Gastroesophageal sphincter (tissue), 4 donors: ENCODE measurements around the gene MAP3K10. TPM values are rescaled to one million over a fixed set of nuclear protein-coding genes. Genes with fewer than 3 reads are reported as not detected.

ENCODE experiments used
- ATAC-seq: fragments of 150-250 bp; one replicate; pipeline ENCODE4 v1.9.1; 2016; ENCODE audit warnings: mild to moderate bottlenecking, moderate library complexity
- H3K27ac ChIP-seq, 4 donors: fragments of 200-600 bp; sonication (generic) in 3 of 4; 1 replicate in 3 of 4; 2 replicates in 1 of 4; pipeline ENCODE4 v1.5.1; 2016 to 2019
- H3K27me3 ChIP-seq: fragments of 200-600 bp; sonication (generic); one replicate; pipeline ENCODE4 v1.5.1; 2019
- H3K36me3 ChIP-seq, 2 donors: fragments of 200-600 bp; sonication (generic); one replicate each; pipeline ENCODE4 v1.5.1; 2019; ENCODE audit warnings: control low read depth in 1 of 2
- H3K4me1 ChIP-seq, 3 donors: fragments of 200-600 bp; sonication (generic); 1 replicate in 2 of 3; 2 replicates in 1 of 3; pipeline ENCODE4 v1.5.1; 2016 to 2019; ENCODE audit warnings: control low read depth in 2 of 3
- H3K4me3 ChIP-seq, 2 donors: fragments of 200-600 bp; sonication (generic); one replicate each; pipeline ENCODE4 v1.5.1; 2019; ENCODE audit warnings: mild to moderate bottlenecking in 1 of 2, moderate library complexity in 1 of 2
- H3K9me3 ChIP-seq, 3 donors: fragments of 200-600 bp; sonication (generic); one replicate each; pipeline ENCODE4 v1.5.1; 2017 to 2019; ENCODE audit warnings: control low read depth in 2 of 3
- EP300 ChIP-seq: sonication (generic); formaldehyde crosslinking; IDR thresholded peaks from one replicate; pipeline ENCODE4 v1.6.1; 2017; ENCODE audit warnings: antibody characterized with exemption, mild to moderate bottlenecking
- POLR2A ChIP-seq, 2 donors: fragments of 450-650 bp; IDR thresholded peaks; one replicate each; pipeline ENCODE4 v1.6.1; 2017; ENCODE audit warnings: antibody characterized with exemption in 2 of 2, mild to moderate bottlenecking in 2 of 2, moderate library complexity in 1 of 2
- POLR2AphosphoS5 ChIP-seq: sonication (generic); formaldehyde crosslinking; IDR thresholded peaks from one replicate; pipeline ENCODE4 v1.6.1; 2017; ENCODE audit warnings: antibody characterized with exemption
- WGBS, 2 donors: methylation state at CpG; one replicate each; pipeline ENCODE4 v1.1.5; 2018; ENCODE audit warnings: low coverage in 1 of 2; 5-methylcytosine and 5-hydroxymethylcytosine counted together
- total RNA-seq, 4 donors: library from RNA; depleted of rRNA; stranded (reverse); fragments of >200 nt; gene quantifications; one replicate each; pipeline ENCODE4 v1.1.0, GENCODE V29; 2016
- TF ChIP-seq, protein P1 (sequence below), 4 experiments: fragments of 200-600 bp in 2 of 4; fragments of 450-650 bp in 2 of 4; sonication (generic) in 1 of 4; IDR thresholded peaks; one replicate each; pipeline ENCODE4 v1.5.1; 2017 to 2019; ENCODE audit warnings: antibody characterized with exemption in 4 of 4, mild to moderate bottlenecking in 2 of 4, moderate library complexity in 2 of 4

The MAP3K10 gene
- total RNA-seq, 4 donors from 2014 or later: 9.8 to 21.3 (median 16.4) TPM

DNA sequence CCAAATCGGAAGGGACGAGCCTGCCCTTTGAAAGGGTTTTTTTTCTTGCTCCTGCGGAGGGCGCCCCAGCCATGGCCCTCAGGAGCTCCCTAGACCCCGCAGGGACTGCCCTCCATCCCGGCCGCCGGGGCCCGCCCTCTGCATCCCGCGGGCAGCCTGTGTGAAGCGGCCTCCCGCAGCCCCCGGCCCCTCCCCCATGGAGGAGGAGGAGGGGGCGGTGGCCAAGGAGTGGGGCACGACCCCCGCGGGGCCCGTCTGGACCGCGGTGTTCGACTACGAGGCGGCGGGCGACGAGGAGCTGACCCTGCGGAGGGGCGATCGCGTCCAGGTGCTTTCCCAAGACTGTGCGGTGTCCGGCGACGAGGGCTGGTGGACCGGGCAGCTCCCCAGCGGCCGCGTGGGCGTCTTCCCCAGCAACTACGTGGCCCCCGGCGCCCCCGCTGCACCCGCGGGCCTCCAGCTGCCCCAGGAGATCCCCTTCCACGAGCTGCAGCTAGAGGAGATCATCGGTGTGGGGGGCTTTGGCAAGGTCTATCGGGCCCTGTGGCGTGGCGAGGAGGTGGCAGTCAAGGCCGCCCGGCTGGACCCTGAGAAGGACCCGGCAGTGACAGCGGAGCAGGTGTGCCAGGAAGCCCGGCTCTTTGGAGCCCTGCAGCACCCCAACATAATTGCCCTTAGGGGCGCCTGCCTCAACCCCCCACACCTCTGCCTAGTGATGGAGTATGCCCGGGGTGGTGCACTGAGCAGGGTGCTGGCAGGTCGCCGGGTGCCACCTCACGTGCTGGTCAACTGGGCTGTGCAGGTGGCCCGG lies 815 bp downstream of the MAP3K10 start:
- Histone ChIP-seq H3K27ac (peak overlapping the region; percentile 29 to 100 (median 96)), H3K4me3 (peak overlapping the region; percentile 74 to 97), H3K4me1 (peaks cover 0 to 41% (median 17%) of the 10 kb centered on the region in 3 donors), H3K36me3 (no peaks in the 10 kb centered on the region), H3K9me3 (no peaks in the 10 kb centered on the region), H3K27me3 (no peaks in the 10 kb centered on the region)
- peak; percentile 8 for ATAC-seq
- TF ChIP-seq, protein P1, sequence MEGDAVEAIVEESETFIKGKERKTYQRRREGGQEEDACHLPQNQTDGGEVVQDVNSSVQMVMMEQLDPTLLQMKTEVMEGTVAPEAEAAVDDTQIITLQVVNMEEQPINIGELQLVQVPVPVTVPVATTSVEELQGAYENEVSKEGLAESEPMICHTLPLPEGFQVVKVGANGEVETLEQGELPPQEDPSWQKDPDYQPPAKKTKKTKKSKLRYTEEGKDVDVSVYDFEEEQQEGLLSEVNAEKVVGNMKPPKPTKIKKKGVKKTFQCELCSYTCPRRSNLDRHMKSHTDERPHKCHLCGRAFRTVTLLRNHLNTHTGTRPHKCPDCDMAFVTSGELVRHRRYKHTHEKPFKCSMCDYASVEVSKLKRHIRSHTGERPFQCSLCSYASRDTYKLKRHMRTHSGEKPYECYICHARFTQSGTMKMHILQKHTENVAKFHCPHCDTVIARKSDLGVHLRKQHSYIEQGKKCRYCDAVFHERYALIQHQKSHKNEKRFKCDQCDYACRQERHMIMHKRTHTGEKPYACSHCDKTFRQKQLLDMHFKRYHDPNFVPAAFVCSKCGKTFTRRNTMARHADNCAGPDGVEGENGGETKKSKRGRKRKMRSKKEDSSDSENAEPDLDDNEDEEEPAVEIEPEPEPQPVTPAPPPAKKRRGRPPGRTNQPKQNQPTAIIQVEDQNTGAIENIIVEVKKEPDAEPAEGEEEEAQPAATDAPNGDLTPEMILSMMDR (IDR thresholded peaks at IDR 0.05): no peak
- no peak for TF ChIP-seq POLR2A (IDR thresholded peaks at IDR 0.05)
- TF ChIP-seq POLR2AphosphoS5: no peak
- no peak for TF ChIP-seq EP300
- no CpG with 5 or more reads among the region's 62 CpGs for WGBS, 2 donors

DNA sequence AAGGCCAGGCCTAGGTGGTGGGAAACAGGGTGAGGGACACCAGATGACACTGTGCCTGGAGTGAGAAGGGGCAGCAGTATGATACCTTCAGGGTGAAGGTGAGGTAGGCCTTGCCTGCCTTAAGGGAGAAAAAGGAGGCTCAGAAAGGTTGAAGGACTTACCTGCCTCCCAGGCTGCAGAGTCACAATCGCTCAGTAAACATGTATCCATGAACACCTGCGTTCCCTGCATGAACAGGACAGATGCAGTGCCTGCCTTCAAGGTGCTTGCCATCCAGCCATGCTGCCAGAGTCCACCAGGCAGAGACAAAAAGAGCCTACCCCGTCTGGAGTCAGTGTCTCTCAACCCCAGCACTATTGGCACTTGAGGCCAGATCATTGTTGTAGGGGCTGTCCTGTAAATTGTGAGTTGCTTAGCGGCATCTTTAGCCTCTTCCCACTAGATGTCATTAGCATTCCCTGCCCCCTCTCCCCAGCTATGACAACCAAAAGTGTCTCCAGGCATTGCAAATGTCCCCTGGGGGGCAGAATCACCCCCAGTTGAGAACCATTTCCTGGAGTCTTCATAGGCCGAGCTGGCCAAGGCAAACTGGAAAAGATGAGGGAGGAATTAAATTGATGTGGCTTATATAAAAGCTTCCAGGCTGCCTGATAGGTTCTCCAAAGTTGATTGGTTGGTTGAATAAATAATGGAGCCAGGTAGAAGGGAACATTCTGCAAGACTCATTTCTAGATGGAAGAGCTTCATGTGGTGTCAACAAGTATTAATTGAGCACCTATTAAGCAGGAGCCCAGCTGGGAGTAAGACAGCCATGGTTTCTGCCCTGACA lies 1.7 kb downstream of the MAP3K10 start:
- ATAC-seq: no peak
- H3K27me3 ChIP-seq: no peaks in the 10 kb centered on the region
- H3K27ac ChIP-seq: no peak overlapping the region
- H3K4me1 ChIP-seq: peaks cover 0 to 41% (median 17%) of the 10 kb centered on the region in 3 donors
- peaks cover 0 to under 1% of the 10 kb centered on the region in 2 donors for H3K36me3 ChIP-seq
- peak overlapping the region in 1 of 2 donors; percentile 97 for H3K4me3 ChIP-seq
- TF ChIP-seq, protein P1 (IDR thresholded peaks at IDR 0.05): no peak
- no peak for TF ChIP-seq POLR2A (IDR thresholded peaks at IDR 0.05)
- no peak for TF ChIP-seq EP300
- H3K9me3 ChIP-seq: no peaks in the 10 kb centered on the region
- 60 to 78% methylated on average over 1 to 2 of the region's 5 CpGs for WGBS, 2 donors

DNA sequence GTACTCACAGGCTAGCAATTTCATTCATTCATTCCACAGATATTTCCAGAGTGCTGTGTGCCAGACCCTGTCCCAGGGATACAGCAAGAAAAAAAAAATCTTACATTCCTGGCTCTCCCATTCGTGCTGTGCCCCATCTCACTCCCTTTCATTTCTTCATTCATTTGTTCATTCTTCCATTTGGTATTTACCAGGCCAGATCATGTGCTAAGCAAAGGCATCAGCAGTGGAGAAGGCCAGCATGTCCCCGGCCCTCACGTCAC lies 2.3 kb downstream of the MAP3K10 start:
- Histone ChIP-seq H3K4me3 (no peak overlapping the region), H3K4me1 (peaks cover 0 to 41% (median 17%) of the 10 kb centered on the region in 3 donors), H3K27me3 (no peaks in the 10 kb centered on the region), H3K9me3 (no peaks in the 10 kb centered on the region), H3K36me3 (peaks cover 0 to 6% of the 10 kb centered on the region in 2 donors), H3K27ac (no peak overlapping the region)
- TF ChIP-seq, protein P1 (IDR thresholded peaks at IDR 0.05): no peak
- TF ChIP-seq POLR2A (IDR thresholded peaks at IDR 0.05) (no peak), POLR2AphosphoS5 (no peak), EP300 (no peak)
- no peak for ATAC-seq
- 13 to 79% methylated on average over 1 to 3 of the region's 3 CpGs for WGBS, 2 donors

DNA sequence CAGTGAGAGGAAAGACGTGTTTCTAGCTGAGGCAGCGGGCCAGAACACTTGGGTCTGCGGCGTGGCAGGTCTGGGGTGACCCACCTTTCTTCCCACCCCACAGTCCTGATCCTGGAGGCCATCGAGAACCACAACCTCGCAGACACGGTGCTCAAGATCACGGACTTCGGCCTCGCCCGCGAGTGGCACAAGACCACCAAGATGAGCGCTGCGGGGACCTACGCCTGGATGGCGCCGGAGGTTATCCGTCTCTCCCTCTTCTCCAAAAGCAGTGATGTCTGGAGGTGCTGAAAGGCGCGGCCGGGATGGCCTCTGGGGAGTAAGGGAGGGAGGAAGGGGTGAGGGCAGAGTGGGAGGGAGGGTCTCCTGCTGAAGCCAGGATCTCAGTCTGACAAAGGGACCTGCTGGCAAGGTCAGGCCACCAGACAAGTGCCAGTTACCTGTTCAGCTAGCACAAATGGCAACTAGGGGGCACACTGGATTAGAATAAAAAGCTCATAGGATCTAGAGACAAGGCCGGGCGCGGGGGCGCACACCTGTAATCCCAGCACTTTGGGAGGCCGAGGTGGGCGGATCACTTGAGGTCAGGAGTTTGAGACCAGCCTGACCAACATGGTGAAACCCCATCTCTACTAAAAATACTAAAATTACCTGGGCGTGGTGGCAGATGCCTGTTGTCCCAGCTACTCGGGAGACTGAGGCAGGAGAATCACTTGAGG lies 7.2 kb downstream of the MAP3K10 start:
- 87 to 97% methylated on average over 3 to 7 of the region's 29 CpGs for WGBS, 2 donors
- Histone ChIP-seq H3K27me3 (no peaks in the 10 kb centered on the region), H3K27ac (no peak overlapping the region), H3K4me3 (no peak overlapping the region), H3K36me3 (peaks cover 0 to 55% of the 10 kb centered on the region in 2 donors), H3K9me3 (no peaks in the 10 kb centered on the region), H3K4me1 (peaks cover 0 to 13% (median 0%) of the 10 kb centered on the region in 3 donors)
- TF ChIP-seq POLR2AphosphoS5 (no peak), EP300 (no peak), POLR2A (IDR thresholded peaks at IDR 0.05) (no peak)
- TF ChIP-seq, protein P1 (IDR thresholded peaks at IDR 0.05): no peak
- ATAC-seq: no peak
